Panc1 (cell line): ENCODE data around the gene PRSS22. TPM values are rescaled to one million over a fixed set of nuclear protein-coding genes. Genes with fewer than 3 reads are reported as not detected.
A peak's percentile ranks its signal among the peaks of the same experiment; 100 is the strongest.

ENCODE experiments used
- ATAC-seq: fragments of 200-7000 bp; cut with Tn5 transposase; 2 replicates; pipeline ENCODE4 v1.9.1; 2020; ENCODE audit warnings: mild to moderate bottlenecking, moderate library complexity
- BruUV-seq: library from RNA; stranded (reverse); fragments of 400-500 nt; replicated peaks from 2 replicates; lab custom pipeline; 2021; lab: Mats Ljungman, UMichigan
- CTCF ChIA-PET: fragments of 300-600 bp; sonication (Branson Sonifier 250); formaldehyde crosslinking; loops from one replicate; lab custom pipeline; 2022; ENCODE audit warnings: antibody characterized with exemption; lab: Charles Lee
- POLR2A ChIA-PET: fragments of 300-600 bp; sonication (Branson Sonifier 250); formaldehyde crosslinking; loops from one replicate; lab custom pipeline; 2022; ENCODE audit warnings: antibody characterized with exemption; lab: Charles Lee
- DNase-seq: peaks from one replicate; pipeline ENCODE4 v3.0.0-alpha.2; 2010; ENCODE audit warnings: low read depth, low spot score
- H3K27ac ChIP-seq: 2 replicates; pipeline ENCODE4 v1.5.1; 2011; ENCODE audit warnings: mild to moderate bottlenecking, low read length, inconsistent platforms
- H3K27me3 ChIP-seq: fragments of 200-500 bp; sonication (Bioruptor generic); 2 replicates; pipeline ENCODE4 v1.6.0; 2014; ENCODE audit warnings: low read length, inconsistent platforms; ENCODE audit not compliant: control insufficient read depth, insufficient read depth
- H3K36me3 ChIP-seq: fragments of 200-500 bp; sonication (Bioruptor generic); 2 replicates; pipeline ENCODE4 v1.5.1; 2014; ENCODE audit warnings: inconsistent platforms, mild to moderate bottlenecking, low read length, moderate library complexity; ENCODE audit not compliant: control insufficient read depth, insufficient read depth
- H3K4me1 ChIP-seq: 2 replicates; pipeline ENCODE4 v1.5.1; 2011; ENCODE audit warnings: inconsistent platforms, mild to moderate bottlenecking, low read length, moderate library complexity; ENCODE audit not compliant: control insufficient read depth, insufficient read depth
- H3K4me3 ChIP-seq, 2 experiments: 2 replicates each; pipeline ENCODE4 v1.5.1; 2011 to 2012; ENCODE audit warnings: low read depth in 2 of 2, low read length in 2 of 2, mild to moderate bottlenecking in 2 of 2, inconsistent platforms in 1 of 2, moderate library complexity in 1 of 2
- H3K9me3 ChIP-seq: fragments of 200-500 bp; sonication (Bioruptor generic); 2 replicates; pipeline ENCODE4 v1.5.1; 2014; ENCODE audit warnings: low read depth, mild to moderate bottlenecking, inconsistent platforms, low read length, moderate library complexity; ENCODE audit not compliant: control insufficient read depth, insufficient read depth
- POLR2AphosphoS5 ChIP-seq: IDR thresholded peaks from 2 replicates; pipeline ENCODE4 v1.6.1; 2012; ENCODE audit warnings: mild to moderate bottlenecking, low read depth, low read length, moderate library complexity
- REST ChIP-seq, 2 experiments: IDR thresholded peaks; 2 replicates each; pipeline ENCODE4 v1.6.1; 2011 to 2012; ENCODE audit warnings: low read depth in 2 of 2, control low read depth in 1 of 2, low read length in 1 of 2, mild to moderate bottlenecking in 1 of 2, moderate library complexity in 1 of 2; ENCODE audit not compliant: insufficient read depth in 1 of 2
- SIN3A ChIP-seq: IDR thresholded peaks from 2 replicates; pipeline ENCODE4 v1.6.1; 2012; ENCODE audit warnings: low read depth, mild to moderate bottlenecking, low read length, moderate library complexity, borderline replicate concordance; ENCODE audit not compliant: insufficient read depth
- TCF7L2 ChIP-seq: IDR thresholded peaks from 2 replicates; pipeline ENCODE4 v1.6.1; 2011; ENCODE audit warnings: mild to moderate bottlenecking, low read depth, low read length, inconsistent platforms
- in situ Hi-C: cut with HindIII; loops from 2 replicates; pipeline ENCODE4 v1.10.0; 2016; ENCODE audit warnings: low sequenced_read_pairs, low pct_unique_long_range_greater_than_20kb
- intact Hi-C: fragments of 100-400 bp; cut with micrococcal nuclease; formaldehyde crosslinking; loops from one replicate; pipeline ENCODE4 v1.10.0; 2022; ENCODE audit not compliant: unreplicated experiment
- total RNA-seq: library from RNA; stranded (reverse); gene quantifications from one replicate; pipeline ENCODE4 v1.2.1, GENCODE V29; 2021; ENCODE audit not compliant: unreplicated experiment
- TF ChIP-seq, protein P1 (sequence below): fragments of 450-650 bp; IDR thresholded peaks from 2 replicates; pipeline ENCODE4 v1.5.1; 2017; ENCODE audit warnings: mild to moderate bottlenecking

The PRSS22 gene
- total RNA-seq, 1 experiment from 2014 or later: 23.9 TPM

DNA sequence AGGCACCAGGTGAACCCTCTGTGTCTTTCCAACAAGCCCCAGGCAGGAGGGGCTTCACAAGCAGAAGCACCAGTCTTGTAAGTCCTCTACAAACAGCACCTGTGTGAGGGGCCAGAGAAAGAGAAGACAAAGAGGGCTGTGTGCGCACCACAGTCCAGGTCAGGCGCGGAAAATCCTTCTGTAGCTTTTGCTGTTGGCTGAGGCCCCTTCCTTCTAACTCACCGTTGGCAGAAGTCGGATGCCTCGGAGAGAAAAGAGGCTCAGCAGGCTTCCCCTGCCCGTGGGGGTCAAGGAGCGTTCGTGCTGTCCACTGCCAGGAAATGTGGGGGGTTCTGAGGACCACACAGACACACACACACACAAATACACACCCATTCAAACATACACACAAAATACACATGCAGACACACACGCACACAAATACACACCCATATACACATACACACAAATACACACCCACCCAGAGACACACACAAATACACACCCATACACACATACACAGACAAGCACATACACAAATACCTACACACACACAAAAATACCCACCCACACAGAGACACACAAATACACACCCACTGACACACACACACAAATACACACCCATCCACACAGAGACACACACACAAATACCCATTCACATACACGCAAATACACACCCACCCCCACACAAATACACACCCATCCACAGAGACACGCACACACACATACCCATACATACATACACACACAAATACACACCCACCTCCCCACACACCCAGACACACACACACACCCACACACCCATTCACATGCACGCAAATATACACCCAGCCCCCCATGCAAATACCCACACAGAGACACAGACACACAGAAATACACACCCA, 21.1 kb downstream of the PRSS22 start:
- no peaks in the 10 kb centered on the region for H3K36me3 ChIP-seq
- no peak overlapping the region; a peak in 1 of 4 replicates for H3K4me3 ChIP-seq
- no peaks in the 10 kb centered on the region for H3K9me3 ChIP-seq
- peaks cover 41% of the 10 kb centered on the region for H3K4me1 ChIP-seq
- H3K27me3 ChIP-seq: no peaks in the 10 kb centered on the region
- DNase-seq (peak; percentile 45), ATAC-seq (peak; percentile 10; the same call in 1 of the 2 replicates)
- intact Hi-C loops (loop anchor here (5.0 kb wide), 1 partner anchor 65 kb away; no protein-coding TSS in a partner anchor), in situ Hi-C loops (no loop called here)
- CTCF ChIA-PET: no interaction called here
- POLR2A ChIA-PET: interaction anchor here (0.7 kb wide), 1 partner anchor 154 kb away, joined by 5 read pairs; the partner anchor contains the start of gene KCTD5
- BruUV-seq: TSS peak; percentile 95
- peak overlapping the region; percentile 79 for H3K27ac ChIP-seq
- no peak for TF ChIP-seq TCF7L2
- no peak for TF ChIP-seq POLR2AphosphoS5
- no peak for TF ChIP-seq REST (IDR thresholded peaks at IDR 0.05; ENCODE audit: insufficient read depth in 1 of 2, low read depth in 2 of 2, low read length in 1 of 2)
- TF ChIP-seq SIN3A: no peak
- TF ChIP-seq, protein P1, sequence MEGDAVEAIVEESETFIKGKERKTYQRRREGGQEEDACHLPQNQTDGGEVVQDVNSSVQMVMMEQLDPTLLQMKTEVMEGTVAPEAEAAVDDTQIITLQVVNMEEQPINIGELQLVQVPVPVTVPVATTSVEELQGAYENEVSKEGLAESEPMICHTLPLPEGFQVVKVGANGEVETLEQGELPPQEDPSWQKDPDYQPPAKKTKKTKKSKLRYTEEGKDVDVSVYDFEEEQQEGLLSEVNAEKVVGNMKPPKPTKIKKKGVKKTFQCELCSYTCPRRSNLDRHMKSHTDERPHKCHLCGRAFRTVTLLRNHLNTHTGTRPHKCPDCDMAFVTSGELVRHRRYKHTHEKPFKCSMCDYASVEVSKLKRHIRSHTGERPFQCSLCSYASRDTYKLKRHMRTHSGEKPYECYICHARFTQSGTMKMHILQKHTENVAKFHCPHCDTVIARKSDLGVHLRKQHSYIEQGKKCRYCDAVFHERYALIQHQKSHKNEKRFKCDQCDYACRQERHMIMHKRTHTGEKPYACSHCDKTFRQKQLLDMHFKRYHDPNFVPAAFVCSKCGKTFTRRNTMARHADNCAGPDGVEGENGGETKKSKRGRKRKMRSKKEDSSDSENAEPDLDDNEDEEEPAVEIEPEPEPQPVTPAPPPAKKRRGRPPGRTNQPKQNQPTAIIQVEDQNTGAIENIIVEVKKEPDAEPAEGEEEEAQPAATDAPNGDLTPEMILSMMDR: no peak

DNA sequence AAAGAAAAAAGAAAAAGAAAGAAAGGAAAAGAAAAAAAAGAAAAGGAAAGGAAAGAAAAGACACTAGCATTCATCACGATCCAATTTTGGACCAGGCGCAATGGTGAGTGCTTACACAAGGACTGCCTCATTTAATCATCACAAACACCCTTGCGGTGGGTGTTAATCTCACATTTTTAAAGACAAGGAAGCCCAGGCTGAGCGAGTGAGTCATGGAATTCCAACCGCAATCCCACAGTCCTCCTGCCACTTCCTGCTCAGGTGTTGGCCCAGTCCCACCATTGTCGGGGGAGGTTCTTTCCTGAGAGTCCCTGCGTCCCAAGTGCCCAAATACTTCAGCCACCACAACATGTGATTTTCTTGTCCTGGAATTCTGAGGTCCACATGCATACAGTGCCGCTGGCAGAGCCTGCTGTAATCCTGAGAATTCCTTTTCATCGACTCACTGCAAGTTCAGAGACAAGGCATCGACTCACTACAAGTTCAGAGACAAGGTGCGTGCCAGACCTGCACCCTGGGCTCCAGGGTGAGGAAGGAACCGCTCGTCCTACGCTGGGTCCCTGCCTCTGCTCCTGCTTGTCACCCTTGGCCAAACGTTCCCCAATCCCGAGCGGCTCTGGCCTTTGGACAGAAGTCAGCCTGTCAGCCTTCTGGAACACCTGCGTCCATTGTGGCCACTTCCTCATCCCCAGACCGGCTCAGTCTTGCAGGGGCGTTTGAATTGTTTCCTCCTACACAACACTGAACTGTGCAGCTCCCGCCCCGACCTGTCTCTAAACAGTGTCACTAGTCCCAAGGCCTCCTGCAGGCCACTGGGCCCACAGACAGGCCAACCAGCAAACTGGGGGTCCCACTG, 22.1 kb downstream of the PRSS22 start:
- TF ChIP-seq SIN3A (no peak), TCF7L2 (peak; percentile 86; the same call in 1 of the 2 replicates), REST (IDR thresholded peaks at IDR 0.05; ENCODE audit: insufficient read depth in 1 of 2, low read depth in 2 of 2, low read length in 1 of 2) (0 out of 4 replicates have a peak, but pooled peaks of 1 of the 2 experiments have one; percentile 51), POLR2AphosphoS5 (peak; percentile 93)
- TF ChIP-seq, protein P1: no peak
- Histone ChIP-seq H3K36me3 (no peaks in the 10 kb centered on the region), H3K9me3 (no peaks in the 10 kb centered on the region), H3K27ac (peak overlapping the region; percentile 79), H3K4me3 (peak overlapping the region; percentile 3 to 33; a peak in 2 of 4 replicates), H3K27me3 (no peaks in the 10 kb centered on the region), H3K4me1 (peaks cover 41% of the 10 kb centered on the region)
- ATAC-seq (peak; percentile 89), DNase-seq (peak; percentile 99)
- POLR2A ChIA-PET: interaction anchor here (0.6 to 0.7 kb wide), 2 partner anchors 58 to 153 kb away, joined by 5 to 7 read pairs; partner anchors contain the start of gene KCTD5
- CTCF ChIA-PET: no interaction called here
- in situ Hi-C loops: no loop called here
- BruUV-seq: no TSS peak
- intact Hi-C loops: loop anchor here (5.0 kb wide), 1 partner anchor 64 kb away; no protein-coding TSS in a partner anchor
